Stimulated activated CD4-positive, alpha-beta T cell treated with anti-CD3 and anti-CD28 coated beads, Interleukin-4, amount 100 ng/mL, for 1 hour (primary cell): ENCODE measurements around the gene LEO1.
"Not testable (repeated sequence)": the region's sequence is repeated elsewhere in the genome, so short reads cannot be mapped to it uniquely, and the experiment has no call there.

Experiments
- DNase-seq: peaks from one replicate; pipeline ENCODE4 v3.0.0-alpha.2; 2020

Gene LEO1

DNA sequence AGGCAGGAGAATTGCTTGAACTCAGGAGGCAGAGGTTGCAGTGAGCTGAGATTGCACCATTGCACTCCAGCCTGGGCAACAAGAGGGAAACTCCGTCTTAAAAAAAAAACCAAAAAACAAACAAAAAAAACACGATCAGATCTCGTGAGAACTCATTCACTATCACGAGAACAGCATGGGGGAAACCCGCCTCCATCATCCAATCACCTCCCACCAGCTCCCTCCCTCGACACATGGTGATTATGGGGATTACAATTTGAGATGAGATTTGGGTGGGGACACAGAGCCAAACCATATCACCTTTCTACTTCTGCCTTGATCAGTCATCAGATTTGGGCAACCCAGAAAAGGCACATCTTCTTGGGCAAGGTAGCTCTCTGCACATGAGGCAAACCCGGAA is 31.5 kb upstream of the LEO1 start:
- not testable (repeated sequence) for DNase-seq

DNA sequence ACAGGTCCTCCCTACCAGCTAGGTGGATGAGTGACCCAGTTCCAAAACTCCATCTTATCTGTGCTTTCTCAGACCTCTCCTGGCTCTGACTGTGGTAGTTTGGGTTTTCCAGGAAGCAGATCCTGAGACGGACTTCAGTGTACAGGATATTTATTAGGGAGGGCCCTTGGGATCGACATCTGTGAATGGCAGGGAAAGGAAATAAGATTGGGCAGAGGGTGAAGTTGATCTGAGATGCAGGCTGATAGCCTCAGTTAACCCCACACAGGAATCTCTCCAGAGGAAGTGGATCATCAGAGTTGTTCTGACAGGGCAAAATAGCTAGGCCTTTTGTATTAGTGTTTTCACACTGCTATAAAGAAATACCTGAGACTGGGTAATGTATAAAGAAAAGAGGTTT is 30.8 kb upstream of the LEO1 start:
- no peak for DNase-seq

DNA sequence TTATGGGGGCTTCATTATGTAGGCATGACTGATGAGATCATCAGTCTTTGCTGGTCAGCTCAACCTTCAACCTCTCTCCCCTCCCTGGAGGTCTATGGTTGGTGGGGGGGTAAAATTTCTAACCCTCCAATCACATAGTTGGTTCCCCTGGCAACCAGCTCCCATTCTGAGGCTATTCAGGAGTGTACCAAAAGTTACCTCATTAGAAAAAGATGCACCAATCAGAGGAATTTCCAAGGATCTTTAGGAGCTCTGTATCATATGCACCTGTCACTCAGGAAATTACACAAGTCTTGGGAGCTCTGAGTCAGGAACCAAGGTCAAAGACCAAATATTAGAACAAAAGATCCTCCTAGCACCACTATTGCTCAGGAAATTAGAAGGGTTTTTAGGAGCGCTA is 21.4 kb upstream of the LEO1 start:
- no peak for DNase-seq

DNA sequence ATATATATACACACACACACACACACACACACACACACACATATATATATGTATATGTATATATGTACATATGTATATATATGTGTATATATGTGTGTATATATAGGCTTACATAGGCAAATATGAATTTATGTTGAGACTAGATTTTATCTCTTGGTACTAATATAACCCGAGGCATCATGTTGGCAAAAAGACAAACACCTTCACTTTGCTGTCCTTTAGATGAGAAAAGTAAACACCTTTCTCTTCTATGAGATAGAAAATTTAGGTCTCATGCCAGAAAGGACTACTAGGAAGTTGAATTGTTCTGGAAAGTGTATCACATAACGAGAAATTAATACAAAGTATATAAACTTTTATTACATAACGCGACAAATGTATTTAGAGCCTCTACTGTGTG is 19.6 kb upstream of the LEO1 start:
- DNase-seq: no peak

DNA sequence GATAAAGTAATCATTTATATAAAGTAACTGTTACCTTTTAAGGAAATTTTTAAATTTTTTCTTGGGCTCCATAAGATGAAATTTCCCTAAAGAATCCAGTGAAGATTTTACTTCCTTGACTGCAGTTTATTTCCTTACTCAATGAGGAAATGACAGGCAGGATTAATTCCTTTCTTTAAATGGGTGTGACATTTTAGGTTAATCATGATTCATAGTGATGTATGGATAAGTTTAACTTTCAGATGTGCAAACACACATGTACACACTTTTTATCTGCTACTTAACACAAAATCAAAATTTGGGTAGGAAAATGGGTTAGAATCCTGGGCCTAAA is 11.2 kb upstream of the LEO1 start:
- DNase-seq: no peak

DNA sequence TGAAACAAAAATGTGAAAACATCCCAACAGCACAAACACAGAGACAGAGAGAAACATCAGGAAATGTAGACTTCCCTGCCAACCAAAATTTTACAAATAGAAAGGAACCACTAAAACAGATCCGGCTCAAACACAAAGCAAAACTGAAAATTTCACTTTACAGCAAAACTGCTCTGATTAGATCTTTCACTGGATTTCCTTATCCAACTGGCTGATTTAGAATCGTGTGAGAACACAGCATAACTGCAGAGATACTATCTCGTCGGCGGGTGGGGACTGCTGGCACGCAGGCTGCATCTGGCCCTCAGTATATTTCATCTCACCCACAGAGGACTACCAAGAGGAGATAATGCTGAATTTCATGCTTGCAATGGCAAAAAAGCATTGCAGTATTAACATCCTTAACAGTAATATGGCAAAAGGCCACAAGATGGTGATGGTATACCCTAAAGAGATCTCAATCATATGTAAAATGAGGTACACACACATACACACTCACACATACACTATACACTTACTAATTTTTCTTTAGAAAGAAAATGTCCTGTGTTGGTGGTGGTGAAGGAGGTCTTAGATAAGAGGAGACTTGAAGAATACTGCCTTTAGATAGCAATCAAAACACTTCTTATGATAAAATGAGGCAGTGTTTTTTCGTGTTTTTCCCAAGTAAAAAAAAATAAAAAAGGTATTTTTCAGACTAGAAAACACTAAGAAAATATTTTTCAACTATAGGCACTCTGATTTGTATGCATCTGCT is 10.6 kb upstream of the LEO1 start:
- DNase-seq: peak; percentile 35

DNA sequence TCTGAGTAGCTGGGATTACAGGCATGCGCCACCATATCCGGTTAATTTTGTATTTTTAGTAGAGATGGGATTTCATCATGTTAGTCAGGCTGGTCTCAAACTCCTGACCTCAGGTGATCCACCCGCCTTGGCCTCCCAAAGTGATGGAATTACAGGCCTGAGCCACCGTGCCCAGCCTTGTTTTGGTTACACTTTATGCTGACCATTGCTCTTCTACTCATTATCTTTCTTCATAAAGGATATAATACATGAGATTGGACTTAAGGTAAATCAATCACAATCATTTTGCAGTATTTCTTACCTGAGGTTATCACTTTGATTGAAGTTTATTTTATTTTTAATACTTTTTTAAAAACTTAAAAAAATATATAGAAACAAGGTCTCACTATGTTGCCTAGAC is 2.2 kb upstream of the LEO1 start:
- DNase-seq: no peak

DNA sequence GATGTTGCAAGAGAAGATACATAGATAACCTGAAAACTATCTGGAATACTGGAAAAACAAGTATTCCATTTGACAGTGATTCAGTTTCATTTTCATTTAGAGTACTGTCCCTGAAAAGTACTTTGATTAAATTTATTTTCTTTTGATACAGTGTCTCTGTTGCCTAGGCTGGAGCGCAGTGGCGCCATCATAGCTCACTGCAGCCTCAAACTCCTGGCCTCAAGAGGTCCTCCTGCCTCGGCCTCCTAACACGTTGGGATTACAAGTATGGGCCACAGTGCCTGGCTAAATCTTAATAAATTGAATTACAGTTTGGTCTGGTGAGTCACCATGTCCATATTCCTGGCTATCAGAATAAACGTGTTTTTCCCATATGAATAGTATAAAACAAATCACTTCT is 1.6 kb upstream of the LEO1 start:
- DNase-seq: no peak

DNA sequence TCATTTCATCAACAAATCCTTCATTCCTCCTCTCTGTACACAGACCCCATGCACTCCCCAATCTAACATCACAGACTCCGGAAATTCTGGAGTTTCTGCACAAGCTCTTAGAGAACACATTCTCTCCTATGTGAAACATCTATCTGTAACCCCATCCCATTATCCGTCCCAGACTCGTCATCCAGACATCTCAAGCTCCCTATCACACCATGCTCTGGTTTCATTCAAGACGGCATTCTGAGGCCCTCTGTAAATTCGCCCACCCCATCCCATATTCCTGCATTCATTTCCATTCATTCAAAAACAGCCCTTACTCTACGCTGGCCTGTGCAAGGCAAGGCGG is 575 bp downstream of the LEO1 start:
- DNase-seq: no peak

DNA sequence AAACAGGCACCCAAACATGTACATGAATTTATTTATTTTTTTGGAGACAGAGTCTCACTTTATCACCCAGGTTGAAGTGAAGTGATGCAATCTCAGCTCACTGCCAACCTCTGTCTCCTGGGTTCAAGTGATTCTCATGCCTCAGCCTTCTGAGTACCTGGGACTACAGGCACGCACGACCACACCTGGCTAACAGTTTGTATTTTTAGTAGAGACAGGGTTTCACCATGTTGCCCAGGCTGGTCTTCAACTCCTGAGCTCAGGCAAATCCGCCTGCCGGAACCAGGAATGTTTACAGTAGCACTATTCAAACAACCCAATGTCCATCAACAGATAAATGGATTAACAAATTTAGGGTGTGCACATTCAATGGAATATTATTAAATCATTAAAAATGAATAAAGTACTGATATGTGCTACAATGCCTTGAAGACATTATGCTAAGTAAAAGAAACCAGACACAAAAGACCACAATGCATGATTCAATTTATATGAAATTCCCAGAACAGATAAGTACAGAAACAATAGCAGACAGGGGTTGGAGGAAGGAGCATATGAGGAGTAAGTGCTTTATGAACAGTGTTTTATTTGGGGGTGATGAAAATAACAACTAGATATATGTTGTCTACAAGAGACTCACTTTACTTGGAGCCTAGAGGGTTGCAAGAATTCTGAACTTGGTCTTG is 1.3 kb downstream of the LEO1 start:
- DNase-seq: no peak

DNA sequence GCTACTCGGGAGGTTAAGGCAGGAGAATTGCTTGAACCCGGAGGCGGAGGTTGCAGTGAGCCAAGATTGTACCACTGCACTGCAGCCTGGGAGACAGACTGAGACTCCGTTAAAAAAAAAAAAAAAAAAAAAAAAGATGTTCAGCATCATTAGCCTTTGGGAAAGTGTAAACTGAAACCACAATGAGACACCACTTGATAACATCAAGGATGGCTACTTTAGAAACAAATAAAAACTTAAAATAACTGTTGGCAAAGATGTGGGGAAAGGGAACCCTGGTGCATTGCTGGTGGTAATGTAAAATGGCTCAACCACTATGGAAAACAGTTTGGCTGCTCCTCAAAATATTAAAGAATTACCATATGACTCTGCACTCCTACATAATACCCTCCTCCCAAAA is 1.9 kb downstream of the LEO1 start:
- no peak for DNase-seq

DNA sequence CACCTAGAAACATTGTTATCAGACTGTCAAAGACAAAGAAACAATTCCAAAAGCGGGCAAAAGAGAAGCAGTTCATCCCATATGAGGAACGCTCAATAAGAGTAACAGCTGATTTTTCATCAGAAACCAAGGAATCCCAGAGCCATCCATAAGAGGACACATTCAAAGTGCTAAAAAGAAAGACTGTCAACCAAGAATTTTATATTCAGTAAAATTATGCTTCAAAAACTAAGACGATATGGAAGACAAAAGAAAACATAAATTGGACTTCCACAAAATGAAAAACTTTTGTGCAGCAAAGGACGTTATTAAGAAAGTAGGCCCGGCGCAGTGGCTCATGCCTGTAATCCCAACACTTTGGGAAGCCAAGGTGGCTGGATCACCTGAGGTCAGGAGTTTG is 4.0 kb downstream of the LEO1 start:
- no peak for DNase-seq

DNA sequence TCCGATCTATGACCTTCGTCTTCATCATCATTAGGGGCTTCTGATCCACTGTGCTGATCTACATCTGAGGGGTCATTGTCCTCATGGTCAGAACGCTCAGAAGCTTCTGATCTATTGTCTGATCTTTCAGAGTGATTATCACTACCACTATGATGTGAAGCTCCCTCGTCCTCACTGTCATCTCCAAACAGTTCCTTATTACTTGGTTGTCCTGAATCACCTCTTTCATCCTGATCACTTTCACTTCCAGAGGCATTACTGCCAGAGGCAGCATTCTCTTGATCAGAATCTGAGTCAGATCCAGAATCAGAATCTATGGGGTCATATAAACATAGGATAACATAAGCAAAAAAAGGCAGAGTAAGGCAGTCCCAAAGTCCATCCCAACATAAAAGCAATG is 5.4 kb downstream of the LEO1 start:
- DNase-seq: no peak

DNA sequence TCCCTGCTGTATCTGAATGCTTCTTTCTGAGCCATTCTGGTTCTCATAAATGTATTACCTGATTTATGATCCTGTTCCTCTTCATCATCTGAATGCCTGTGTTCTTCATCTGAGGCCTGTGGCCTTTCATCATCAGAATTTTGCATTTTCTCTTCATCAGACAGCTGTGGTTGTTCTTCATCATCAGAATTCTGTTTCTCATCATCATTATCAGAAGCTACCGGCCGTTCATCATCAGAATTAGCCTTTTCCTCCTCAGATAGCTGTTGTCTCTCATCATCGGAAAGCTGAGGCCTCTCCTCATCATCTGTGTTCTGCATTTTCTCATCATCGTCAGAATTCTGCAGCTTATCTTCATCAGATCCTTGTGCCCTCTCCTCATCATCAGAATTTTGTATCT is 5.9 kb downstream of the LEO1 start:
- no peak for DNase-seq

DNA sequence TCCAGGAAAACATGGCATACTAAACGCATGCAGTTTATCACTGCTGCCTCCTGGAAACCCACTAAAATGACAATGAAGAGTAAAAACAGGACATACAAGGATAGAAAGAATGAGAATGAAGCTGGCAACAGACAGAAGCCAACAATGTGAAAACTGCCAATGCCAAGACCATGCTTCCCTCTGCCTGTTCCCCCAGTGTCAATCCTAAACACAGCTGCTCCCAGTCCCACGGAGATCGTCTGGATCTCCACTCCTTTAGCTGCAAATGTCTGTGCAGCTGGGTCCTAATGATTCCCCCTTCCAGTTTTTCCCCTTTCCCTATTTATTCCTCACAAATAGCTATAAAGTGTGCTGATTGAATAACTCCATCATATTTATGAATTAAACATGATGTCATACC is 16.1 kb downstream of the LEO1 start:
- no peak for DNase-seq

DNA sequence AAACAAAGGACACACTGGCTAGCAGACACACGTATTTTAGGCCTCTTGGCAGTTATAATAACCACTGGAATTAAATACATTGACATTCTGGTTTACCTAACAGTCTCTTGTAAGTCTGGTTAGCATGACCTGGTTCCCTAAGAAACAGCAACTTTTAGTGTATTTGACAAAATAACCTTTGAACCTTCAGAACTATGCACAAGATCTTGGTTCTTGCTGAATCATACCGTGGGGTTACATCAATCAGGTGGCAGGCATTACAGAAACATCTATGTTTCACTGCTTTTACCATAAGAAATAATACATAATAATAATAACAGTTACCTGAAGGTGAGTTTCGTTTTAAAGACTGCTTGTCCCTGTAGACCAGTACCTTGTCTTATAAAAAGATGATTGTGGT is 18.8 kb downstream of the LEO1 start:
- no peak for DNase-seq

DNA sequence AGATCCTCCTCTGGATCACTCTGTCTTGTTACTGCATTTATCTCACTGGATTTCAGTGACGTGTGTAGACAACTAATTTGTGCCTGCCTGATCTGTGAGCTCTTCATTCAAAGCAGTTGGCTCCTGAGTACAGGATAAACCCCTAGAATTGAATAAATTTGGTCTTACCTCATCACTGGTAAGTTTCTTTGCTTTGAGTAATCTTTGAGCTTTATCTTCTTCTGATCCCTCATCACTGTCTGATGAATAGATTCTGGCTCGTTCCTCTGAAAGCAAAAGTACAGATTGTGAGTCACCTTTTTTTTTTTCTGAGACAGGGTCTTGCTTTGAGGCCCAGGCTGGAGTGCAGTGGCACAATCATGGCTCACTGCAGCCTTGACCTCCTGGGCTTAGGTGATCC is 24.5 kb downstream of the LEO1 start:
- no peak for DNase-seq

DNA sequence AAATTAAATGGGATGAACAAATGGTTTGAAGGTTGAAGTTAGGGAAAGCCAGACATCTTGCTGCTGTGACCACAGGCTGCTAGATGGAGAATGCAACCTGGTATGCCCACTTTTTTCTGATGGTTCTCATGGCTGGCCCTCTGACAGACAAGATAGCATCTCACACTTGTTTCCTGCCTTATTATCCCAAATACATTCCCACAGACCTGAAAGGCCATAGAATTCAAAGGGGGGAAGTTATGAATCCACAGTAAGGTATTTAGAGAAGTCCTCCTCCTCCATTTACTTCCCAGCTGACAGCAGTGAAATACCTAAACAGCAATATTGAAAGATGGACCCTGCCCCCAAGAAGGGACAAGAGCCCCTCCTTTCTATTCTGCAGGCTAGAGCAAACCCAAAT is 32.4 kb downstream of the LEO1 start:
- DNase-seq: no peak

DNA sequence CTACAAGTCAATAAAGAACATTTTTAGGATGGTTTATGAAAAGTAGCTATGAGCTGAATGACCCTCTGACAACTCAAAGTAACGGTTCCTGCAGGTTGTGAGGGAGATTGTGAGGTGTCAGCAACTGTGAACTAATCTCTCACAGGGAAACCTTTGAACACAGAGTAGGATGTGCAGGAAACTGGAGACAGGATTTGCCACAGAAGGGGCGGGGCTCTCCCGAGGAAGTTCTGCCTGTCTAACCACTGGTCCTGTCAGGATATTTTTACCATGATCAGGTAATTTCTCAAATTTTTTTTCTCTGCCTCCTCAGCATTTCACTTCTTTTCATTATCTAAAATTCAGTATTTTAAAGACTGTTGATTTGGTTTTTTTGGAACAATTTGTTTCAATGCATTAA is 33.3 kb downstream of the LEO1 start:
- DNase-seq: no peak

DNA sequence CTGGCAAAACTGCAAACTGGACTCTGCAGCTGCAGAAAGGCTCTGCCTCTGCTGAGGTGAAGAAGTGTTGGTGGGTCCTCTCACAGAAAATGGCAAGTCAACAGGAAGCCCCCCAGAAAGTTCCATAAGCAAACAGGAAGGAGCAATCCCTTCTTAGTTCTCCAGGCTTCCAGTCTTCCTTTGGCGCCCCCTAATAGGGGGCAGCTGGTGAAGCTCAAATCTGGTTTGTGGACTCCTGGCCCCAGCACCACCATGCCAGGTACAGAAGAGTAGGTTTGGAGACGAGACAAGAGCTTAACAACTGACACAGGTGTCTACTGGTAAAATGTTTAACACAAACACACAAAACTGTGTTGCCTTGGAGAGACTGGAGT is 35.5 kb downstream of the LEO1 start:
- DNase-seq: no peak

DNA sequence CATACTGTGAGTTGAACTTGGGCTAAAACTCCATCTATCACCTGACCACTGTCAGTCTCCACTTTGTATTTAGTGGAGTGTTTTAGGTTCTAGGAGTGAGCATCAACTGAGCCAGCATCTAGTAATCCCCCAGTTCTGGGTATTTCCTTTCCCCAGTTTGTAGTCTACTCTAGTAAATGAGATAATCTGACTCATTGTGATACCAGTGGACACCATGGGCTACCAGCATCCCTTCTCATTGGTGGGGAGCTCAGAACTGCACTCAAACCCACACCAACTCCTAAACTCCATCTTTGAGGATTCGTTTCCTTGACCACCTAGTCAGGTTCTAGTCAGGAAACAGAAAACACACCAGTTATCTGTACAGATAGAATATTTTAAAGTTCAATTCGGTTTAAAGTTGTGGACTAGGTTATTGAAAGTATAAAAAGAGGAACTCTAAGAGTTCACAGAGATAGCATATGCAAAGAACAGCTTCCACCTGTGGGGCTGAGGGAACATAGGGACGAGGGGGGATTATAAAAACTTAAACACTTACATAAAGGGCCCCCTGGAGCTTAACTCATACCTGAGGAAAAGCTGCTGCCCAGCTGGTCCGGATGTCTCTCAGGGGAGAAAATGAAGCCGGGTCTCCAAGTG is 36.0 kb downstream of the LEO1 start:
- DNase-seq: no peak

DNA sequence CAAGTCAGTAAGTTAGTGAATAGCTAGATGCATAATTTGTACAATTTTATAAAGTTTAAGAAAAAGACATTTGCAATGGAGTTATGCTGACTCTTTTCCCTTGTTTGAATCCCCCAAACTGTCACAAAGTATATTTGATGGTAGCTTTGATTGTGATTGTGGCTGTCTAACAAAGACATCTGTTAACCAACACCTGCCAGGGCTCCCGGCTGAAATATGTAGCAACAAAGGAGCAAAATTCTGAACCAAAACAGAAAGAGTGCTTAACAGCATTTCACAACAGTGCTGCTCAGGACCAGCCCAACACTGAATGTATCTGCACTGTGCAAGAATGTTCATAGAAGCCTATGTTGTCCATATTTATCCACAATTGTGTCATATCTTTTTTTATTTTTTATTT is 39.4 kb downstream of the LEO1 start:
- no peak for DNase-seq

DNA sequence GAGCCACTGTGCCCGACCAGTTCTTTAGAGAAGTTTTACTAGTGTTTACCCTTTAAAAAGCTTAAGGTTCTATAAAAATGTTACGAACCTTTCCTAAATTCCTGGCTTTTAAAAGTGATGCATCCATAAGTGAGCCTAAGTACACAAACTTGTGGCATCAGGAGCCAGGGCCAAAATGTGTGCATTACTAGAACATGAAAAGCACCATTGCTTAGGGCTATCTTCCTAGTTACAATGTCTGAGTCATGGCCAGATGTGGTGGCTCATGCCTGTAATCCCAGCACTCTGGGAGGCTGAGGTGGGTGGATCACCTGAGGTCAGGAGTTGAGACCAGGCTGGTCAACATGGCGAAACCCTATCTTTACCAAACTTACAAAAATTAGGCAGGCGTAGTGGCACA is 39.9 kb downstream of the LEO1 start:
- no peak for DNase-seq

DNA sequence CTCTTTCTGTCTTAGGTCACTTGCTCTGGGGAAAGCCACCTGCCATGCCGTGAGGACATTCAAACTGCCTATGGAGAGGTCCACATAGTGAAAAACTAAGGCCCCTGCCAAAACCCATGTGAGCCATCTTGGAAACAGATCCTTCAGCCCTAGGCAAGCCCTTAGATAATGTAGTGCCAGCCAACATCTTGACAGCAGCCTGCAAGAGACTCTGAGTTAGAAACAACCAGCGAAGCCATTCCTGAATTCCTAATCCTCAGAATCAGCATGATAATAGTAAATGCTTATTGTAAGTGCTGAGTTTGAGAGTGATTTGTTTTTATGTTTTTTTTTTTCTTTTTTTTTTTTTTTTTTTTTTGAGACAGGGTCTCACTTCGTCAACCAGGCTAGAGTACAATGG is 40.6 kb downstream of the LEO1 start:
- DNase-seq: no peak

DNA sequence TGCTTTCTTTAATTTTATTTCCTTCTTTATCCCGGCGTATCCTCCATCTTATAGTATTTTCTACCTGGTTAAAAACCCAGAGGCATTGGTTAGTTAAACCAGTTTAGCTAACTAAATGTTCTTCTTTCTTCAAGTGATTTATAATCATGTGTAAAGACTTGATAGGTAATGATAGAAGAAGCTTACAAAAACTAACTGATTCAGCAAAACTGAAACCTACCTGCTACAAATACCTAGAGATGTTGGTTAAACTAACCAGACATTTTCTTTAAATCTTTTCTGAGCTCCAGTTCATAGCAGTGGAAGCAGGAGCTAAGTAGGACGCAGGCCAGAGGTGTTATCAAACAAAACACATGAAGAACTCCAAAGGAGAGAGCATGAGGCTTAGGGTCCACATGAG is 44.8 kb downstream of the LEO1 start:
- no peak for DNase-seq
